GM10266 (cell line): ENCODE measurements around the gene PIP5K1A.
A peak's percentile ranks its signal among the peaks of the same experiment; 100 is the strongest.

Experiments used
- DNase-seq: peaks from one replicate; pipeline ENCODE4 v3.0.0; 2012; ENCODE audit errors: extremely low spot score
- CTCF ChIP-seq: IDR thresholded peaks from 2 replicates; pipeline ENCODE4 v1.5.1; 2012; ENCODE audit warnings: mild to moderate bottlenecking, low read depth; ENCODE audit not compliant: control insufficient read depth, insufficient read depth; ENCODE audit errors: missing control alignments

Gene PIP5K1A, protein sequence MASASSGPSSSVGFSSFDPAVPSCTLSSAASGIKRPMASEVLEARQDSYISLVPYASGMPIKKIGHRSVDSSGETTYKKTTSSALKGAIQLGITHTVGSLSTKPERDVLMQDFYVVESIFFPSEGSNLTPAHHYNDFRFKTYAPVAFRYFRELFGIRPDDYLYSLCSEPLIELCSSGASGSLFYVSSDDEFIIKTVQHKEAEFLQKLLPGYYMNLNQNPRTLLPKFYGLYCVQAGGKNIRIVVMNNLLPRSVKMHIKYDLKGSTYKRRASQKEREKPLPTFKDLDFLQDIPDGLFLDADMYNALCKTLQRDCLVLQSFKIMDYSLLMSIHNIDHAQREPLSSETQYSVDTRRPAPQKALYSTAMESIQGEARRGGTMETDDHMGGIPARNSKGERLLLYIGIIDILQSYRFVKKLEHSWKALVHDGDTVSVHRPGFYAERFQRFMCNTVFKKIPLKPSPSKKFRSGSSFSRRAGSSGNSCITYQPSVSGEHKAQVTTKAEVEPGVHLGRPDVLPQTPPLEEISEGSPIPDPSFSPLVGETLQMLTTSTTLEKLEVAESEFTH

GRCh38 chr1:151198254-151199127 lies at the start of gene PIP5K1A:
PIP5K1A (plus strand) TSS chr1:151198552; CDS start chr1:151198997, 445 bp downstream.
- peak; percentile 95 for DNase-seq
- no peak for TF ChIP-seq CTCF

- DNase-seq = no peak
- TF ChIP-seq CTCF = no peak
Observed at GRCh38 chr1:151156515-151156819, 41.9 kb upstream of the PIP5K1A start, which contains the start of gene TNFAIP8L2. TNFAIP8L2 (plus strand) TSS chr1:151156649; CDS start chr1:151158698, 2,049 bp downstream.

- no peak for DNase-seq
- peak; percentile 6 for TF ChIP-seq CTCF
Observed at GRCh38 chr1:151157067-151157531, 41.3 kb upstream of the PIP5K1A start.

DNA sequence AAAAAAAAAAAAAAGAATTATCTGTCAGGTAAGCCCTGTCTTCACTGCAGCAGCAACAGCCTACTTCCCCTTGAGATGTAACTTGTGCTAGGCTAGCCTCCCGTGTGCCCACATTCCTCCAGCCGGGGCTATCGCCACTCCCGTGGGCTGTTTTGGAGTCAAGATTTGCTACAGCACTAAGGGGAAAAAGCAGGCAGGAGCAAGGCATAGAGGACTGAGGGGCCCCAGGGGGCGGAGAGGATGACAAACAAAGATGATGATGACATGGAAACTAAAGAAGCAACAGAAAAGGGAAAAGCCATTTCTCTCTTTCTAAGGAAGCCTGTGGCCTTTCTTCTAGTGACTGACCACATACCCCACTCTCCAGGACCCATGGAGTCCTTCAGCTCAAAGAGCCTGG lies 40.0 kb upstream of the PIP5K1A start:
- no peak for TF ChIP-seq CTCF
- DNase-seq = no peak

- TF ChIP-seq CTCF = no peak
- DNase-seq = no peak
Observed at GRCh38 chr1:151158751-151159251, 39.6 kb upstream of the PIP5K1A start.

GRCh38 chr1:151159373-151159772 lies 39.0 kb upstream of the PIP5K1A start:
- DNase-seq = no peak

More at GRCh38 chr1:151159373-151159772, 39.0 kb upstream of the PIP5K1A start:
- no peak for TF ChIP-seq CTCF
